ENCODE data around the gene WNK2.

Gene WNK2

DNA sequence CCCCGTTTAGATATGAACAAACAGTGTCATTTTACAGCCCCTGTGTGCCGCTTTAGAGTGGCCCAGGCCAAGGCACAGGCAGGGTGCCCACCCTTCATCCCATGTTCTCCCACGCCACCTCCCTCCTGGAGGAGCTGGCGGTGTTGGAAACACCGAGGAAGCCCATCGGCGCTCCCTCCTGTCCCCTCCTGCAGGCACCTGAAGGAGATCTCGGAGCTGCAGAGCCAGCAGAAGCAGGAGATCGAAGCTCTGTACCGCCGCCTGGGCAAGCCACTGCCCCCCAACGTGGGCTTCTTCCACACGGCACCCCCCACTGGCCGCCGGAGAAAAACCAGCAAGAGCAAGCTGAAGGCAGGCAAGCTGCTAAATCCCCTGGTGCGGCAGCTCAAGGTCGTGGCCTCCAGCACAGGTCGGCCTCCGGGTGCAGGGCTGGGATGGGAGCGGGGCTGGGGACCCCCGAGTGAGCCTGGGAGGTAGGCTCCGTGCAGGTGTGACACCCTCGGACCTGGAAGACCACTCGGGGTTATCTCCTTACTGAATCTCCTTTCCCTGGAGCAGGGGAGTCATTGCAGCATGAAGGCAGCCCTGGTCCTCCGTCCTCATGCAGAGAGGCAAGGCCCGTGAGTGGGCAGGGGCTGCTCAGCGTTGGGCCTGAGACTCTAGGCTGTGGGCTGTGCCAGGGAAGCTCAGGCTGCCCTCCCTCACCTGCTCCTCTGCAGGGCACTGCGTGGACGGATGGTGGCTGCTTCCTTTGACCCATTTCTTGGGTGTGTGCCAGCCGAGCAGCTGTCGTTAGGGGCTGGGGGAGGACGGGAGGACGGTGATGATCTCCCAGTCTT is 113.9 kb downstream of the WNK2 start:
- DNase-seq (ENCODE audit: low spot score in 2 of 2) (no peak), ATAC-seq (ENCODE audit: low read depth) (no peak)
- H3K4me3 Mint-ChIP-seq: no peak overlapping the region
- no peak overlapping the region for H3K27ac Mint-ChIP-seq
- H3K9me3 Mint-ChIP-seq: no peaks in the 10 kb centered on the region
- peaks cover 27% of the 10 kb centered on the region for H3K4me1 Mint-ChIP-seq
- peaks cover 3% of the 10 kb centered on the region for H3K36me3 Mint-ChIP-seq
- H3K27me3 Mint-ChIP-seq: peaks cover 12% of the 10 kb centered on the region

DNA sequence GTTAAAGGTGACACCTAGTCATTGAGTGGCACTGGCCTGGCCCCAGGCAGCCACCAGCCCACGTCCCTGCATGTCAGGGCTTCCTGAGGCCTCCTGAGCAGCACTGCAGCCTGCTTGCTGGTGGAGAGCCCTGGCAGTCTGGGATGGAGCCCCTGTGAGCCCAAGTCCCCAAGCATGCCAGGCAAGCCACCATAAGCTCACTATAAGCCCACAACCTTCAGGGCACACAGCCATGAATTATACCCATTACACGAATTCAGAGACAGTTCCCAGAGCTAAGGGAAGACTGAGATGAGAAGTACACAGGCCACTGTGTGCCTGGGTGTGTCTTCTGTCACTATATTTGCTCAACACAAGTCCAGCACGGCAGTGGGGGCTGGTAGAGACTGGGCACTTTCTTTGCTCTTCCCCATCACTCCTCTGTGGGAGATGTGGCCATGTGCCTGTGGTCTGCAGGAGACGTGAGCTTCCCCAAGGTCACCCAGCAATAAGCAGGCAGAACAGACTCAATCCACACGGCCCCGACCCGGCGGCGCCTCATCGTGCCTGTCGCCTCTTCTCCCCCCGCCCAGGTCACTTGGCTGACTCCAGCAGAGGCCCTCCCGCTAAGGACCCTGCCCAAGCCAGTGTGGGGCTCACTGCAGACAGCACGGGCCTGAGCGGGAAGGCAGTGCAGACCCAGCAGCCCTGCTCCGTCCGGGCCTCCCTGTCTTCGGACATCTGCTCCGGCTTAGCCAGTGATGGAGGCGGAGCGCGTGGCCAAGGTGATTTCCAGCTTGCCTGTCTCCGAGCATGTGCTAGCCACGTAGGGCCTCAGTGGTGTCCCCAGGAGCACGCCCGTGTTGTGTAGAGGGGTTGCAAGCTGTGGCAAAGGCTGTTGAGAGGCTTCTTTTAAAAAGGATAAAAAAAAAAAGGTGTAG is 114.8 kb downstream of the WNK2 start:
- peaks cover 3% of the 10 kb centered on the region for H3K36me3 Mint-ChIP-seq
- DNase-seq (ENCODE audit: low spot score in 2 of 2) (no peak), ATAC-seq (ENCODE audit: low read depth) (no peak)
- H3K4me1 Mint-ChIP-seq: peaks cover 25% of the 10 kb centered on the region
- peaks cover 9% of the 10 kb centered on the region for H3K27me3 Mint-ChIP-seq
- H3K27ac Mint-ChIP-seq: no peak overlapping the region
- H3K4me3 Mint-ChIP-seq: no peak overlapping the region
- no peaks in the 10 kb centered on the region for H3K9me3 Mint-ChIP-seq

DNA sequence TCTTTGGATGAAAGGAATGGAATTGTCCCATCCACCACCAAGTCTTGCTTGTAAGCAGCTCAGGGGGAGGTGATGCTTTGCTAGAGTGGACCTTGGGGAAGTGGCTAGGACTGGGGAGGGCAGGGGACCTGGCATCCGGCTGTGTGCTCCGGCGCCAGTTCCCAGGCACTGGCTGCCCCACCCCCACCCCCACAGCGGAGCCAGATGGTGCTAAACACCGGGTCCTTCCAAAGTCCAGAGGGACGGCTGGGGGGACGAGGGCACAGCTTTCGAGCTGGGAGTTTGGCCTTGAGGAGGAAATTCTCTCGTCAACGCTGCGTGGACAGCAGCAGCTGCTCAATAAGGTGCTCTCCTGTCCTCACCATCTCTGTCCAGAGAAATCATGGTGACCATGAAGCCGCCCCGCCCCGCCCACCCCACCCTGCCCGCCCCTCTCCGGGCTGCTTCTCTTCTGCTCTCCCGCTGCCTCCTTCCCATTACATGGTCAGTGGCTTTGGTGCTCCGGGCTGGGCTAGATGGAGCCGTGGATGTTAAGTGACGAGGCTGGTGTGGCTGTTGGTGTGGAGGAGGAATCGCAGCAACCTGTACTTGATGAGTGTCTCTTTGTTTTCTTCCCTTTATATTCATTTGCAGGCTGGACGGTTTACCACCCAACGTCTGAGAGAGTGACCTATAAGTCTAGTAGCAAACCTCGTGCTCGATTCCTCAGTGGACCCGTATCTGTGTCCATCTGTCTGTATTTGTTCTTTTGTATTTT is 115.7 kb downstream of the WNK2 start:
- H3K27ac Mint-ChIP-seq: no peak overlapping the region
- H3K9me3 Mint-ChIP-seq: no peaks in the 10 kb centered on the region
- peaks cover 3% of the 10 kb centered on the region for H3K36me3 Mint-ChIP-seq
- H3K27me3 Mint-ChIP-seq: peaks cover 8% of the 10 kb centered on the region
- ATAC-seq (ENCODE audit: low read depth) (no peak), DNase-seq (ENCODE audit: low spot score in 2 of 2) (no peak)
- peaks cover 16% of the 10 kb centered on the region for H3K4me1 Mint-ChIP-seq
- H3K4me3 Mint-ChIP-seq: no peak overlapping the region

DNA sequence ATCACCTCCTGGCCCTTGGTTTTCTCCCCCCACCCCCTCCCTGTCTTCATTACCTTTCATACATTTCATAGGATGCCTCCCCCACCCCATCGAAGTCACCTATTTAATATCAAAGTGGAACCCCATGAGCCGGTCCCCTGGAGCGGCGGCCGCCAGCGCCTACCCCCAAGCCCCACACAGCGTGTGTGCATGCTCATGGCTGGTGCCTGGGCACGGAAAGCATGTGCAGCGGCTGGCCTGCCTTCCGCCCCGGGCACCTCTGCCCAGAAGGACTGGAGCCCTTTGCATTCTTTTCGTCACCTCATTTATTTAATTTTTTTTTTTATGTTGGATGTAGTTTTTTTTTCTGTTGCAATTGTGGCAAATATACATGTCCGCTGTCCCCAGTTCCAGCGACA is 116.2 kb downstream of the WNK2 start:
- Mint-ChIP-seq H3K27me3 (peaks cover 8% of the 10 kb centered on the region), H3K4me1 (peaks cover 15% of the 10 kb centered on the region), H3K36me3 (peaks cover 3% of the 10 kb centered on the region), H3K9me3 (no peaks in the 10 kb centered on the region), H3K27ac (no peak overlapping the region), H3K4me3 (no peak overlapping the region)
- no peak for DNase-seq (ENCODE audit: low spot score in 2 of 2)
- no peak for ATAC-seq (ENCODE audit: low read depth)

DNA sequence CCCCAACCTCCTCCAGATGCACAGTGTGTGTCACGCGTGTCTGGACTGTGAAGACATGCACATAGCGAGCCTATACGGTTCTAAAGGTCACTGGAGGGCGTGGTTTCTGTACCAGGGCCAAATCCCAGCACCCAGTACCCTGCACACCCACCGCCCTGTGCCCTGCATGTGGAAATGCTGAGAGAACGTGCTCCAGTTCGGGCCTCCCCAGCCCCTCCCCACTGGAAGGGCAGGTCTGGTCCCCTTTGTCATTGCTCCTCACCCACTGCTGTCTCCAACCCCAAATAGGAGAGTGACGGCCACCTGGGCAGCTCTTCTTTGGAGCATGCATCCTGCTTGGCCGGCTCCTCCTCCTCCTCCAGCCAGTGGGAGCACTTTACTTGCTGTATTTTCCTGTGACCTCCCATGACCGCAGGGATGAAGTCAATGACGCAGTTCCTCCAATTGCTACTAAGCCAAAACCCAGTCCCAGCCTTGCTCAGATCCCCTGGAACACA is 116.7 kb downstream of the WNK2 start:
- Mint-ChIP-seq H3K36me3 (peaks cover 3% of the 10 kb centered on the region), H3K9me3 (no peaks in the 10 kb centered on the region), H3K4me1 (peaks cover 12% of the 10 kb centered on the region), H3K27ac (no peak overlapping the region), H3K27me3 (peaks cover 8% of the 10 kb centered on the region), H3K4me3 (no peak overlapping the region)
- no peak for ATAC-seq (ENCODE audit: low read depth)
- no peak for DNase-seq (ENCODE audit: low spot score in 2 of 2)

DNA sequence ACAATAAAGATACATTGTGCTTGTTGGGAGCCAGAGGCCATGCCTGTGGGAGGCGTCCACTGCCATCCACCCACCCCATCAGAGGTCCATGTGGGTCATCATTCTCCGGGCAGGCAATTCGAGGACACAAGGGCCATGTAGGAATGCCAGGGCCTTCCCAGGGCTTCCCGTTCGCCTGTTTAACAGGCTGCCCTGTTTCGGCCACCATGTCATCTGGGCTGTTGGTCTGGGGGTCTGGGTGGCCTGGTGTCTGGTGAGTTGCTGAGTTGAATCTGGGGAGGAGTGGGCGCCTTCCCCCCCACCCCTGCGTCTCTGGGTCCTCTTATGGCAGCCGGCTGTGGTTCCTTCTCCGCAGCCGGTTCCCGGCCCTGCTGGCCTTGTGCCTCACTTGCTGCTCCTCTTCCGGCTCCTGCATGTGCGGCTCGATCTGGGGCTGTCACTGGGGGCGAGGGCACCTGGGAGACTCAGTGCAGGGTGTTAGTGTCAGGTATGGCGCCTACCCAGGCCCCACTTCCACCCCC is 117.4 kb downstream of the WNK2 start:
- ATAC-seq (ENCODE audit: low read depth) (no peak), DNase-seq (ENCODE audit: low spot score in 2 of 2) (no peak)
- H3K27ac Mint-ChIP-seq: no peak overlapping the region
- peaks cover 11% of the 10 kb centered on the region for H3K4me1 Mint-ChIP-seq
- no peak overlapping the region for H3K4me3 Mint-ChIP-seq
- H3K9me3 Mint-ChIP-seq: no peaks in the 10 kb centered on the region
- H3K36me3 Mint-ChIP-seq: peaks cover 3% of the 10 kb centered on the region
- peaks cover 8% of the 10 kb centered on the region for H3K27me3 Mint-ChIP-seq

DNA sequence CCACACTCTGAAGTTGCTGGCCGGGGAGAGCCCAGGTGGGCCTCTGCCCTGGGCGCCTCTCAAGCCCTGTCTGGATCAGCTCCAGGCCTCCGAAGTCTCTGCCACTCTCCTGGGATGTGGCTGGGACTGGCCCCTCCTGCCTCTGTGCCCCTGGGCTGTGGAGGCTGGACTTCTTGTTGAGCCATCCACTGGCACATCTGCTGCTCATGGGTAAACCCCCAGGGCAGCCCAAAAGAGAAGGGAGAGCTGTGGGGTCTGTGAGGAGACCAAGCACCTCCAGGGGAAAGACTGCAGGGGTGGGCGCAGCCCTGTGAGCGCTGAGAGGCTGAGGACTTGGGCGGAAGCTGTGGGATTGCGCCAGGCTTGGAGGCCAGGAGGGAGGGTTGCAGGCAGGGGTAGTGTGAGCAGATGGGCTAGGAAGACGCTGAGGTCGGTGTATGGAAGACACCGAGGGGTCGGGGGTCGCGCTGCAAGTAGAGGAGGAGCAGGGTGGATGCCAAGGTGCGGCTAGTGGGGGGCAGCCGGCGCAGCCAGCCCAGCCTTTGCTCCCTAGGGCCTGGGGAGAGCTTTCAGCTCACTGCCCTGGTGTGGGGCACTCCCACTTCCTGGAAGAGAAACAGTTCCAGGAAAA is 118.1 kb downstream of the WNK2 start:
- no peak overlapping the region for H3K4me3 Mint-ChIP-seq
- peaks cover 2% of the 10 kb centered on the region for H3K36me3 Mint-ChIP-seq
- ATAC-seq (ENCODE audit: low read depth): peak; percentile 16
- no peak for DNase-seq (ENCODE audit: low spot score in 2 of 2)
- H3K27ac Mint-ChIP-seq: no peak overlapping the region
- H3K4me1 Mint-ChIP-seq: peaks cover 4% of the 10 kb centered on the region
- peaks cover 9% of the 10 kb centered on the region for H3K27me3 Mint-ChIP-seq
- no peaks in the 10 kb centered on the region for H3K9me3 Mint-ChIP-seq

DNA sequence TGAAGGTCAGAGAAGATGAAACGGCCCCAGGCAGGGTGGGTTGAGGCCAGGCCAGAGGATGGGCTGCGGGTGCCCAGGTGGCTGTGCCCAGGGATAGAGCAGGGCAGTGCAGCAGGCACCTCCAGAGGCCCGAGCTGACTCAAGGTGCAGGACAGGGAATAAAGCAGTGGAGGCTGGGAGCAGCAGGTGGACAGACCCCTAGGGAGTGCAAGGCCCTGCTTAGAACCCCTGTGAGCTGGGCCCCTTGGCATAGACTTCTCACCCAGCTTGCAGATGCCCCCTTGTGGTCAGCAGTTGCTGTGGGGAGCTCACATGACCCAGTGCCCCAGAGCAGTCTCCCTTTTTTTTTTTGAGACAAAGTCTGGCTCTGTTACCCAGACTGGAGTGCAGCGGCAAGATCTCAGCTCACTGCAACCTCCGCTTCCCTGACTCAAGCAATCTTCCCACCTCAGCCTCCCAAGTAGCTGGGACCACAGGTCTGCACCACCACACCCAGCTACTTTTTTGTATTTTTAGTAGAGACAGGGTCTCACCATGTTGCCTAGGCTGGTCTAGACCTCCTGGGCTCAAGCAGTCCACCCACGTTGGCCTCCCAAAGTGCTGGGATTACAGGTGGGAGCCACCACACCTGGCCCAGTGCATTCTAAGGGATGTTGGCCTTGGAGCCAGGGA is 118.8 kb downstream of the WNK2 start:
- Mint-ChIP-seq H3K27ac (no peak overlapping the region), H3K4me3 (no peak overlapping the region), H3K36me3 (no peaks in the 10 kb centered on the region), H3K27me3 (peaks cover 4% of the 10 kb centered on the region), H3K9me3 (no peaks in the 10 kb centered on the region), H3K4me1 (peaks cover 2% of the 10 kb centered on the region)
- ATAC-seq (ENCODE audit: low read depth) (peak; percentile 90), DNase-seq (ENCODE audit: low spot score in 2 of 2) (peak; percentile 58 to 66)

DNA sequence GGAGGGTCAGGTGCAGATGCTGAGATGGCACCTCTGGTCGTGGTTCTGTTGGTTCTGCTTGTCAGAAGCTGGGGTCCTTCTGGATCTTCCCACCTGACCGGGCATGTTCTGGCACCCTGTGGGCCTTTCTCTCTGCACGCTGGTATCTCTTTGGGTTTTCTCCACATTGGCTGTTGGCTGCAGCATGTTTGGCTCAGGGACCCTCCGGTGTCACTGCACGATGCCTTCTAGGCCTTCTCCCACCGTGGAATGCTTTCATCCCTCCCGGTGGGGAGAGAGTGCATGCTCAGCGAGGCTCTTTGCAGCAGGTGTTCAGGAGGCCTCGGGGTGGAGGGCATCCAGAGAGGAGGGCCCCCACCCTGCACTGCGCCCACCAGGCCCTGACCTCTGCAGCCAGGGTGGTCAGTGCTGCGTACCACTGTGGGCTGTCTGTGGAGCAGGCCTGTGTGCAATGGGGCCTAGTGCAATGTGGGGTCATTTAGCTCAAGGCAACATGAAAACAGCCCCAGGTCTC is 119.4 kb downstream of the WNK2 start:
- no peak overlapping the region for H3K4me3 Mint-ChIP-seq
- peaks cover 4% of the 10 kb centered on the region for H3K27me3 Mint-ChIP-seq
- DNase-seq (ENCODE audit: low spot score in 2 of 2): no peak
- H3K27ac Mint-ChIP-seq: no peak overlapping the region
- ATAC-seq (ENCODE audit: low read depth): no peak
- H3K4me1 Mint-ChIP-seq: no peaks in the 10 kb centered on the region
- H3K36me3 Mint-ChIP-seq: no peaks in the 10 kb centered on the region
- no peaks in the 10 kb centered on the region for H3K9me3 Mint-ChIP-seq

DNA sequence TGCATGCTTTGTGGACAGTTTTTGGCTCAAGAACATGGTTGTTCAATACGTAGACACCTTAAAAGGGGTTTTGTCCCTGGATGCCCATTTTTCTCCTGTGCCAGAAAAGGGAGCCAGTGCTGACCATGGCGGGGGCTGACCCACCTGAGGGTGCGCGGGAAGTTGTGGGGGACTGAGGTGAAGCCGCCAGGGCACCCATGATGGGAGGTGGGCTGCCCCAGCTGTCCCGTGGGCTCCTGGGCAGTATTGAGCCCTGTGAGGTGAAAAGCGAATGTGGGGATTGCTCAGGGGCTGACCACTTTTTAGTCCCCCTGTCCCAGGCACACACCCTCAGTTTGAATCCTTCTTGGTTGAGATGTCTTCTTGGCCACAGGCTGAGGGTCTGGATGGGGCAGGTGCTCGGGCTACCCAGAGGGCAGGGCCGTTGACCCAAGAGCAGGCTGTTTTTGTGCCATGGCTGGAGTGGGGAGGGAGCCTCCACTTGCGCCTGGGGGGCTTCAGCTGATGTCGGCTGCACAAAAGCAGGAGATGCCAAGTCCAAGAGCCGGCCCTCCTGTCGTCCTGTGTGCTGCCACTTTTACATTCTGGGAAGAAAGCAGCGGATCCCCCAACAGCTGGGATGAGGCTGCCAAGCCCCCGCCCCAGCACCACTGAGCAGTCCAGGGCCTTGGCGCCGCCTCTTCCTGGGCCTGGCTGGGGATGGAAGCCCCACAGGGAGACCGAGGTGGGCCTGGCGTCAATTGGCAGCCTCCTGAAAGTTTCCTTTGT is 120.1 kb downstream of the WNK2 start:
- ATAC-seq (ENCODE audit: low read depth): no peak
- Mint-ChIP-seq H3K27ac (no peak overlapping the region), H3K4me3 (no peak overlapping the region)

DNA sequence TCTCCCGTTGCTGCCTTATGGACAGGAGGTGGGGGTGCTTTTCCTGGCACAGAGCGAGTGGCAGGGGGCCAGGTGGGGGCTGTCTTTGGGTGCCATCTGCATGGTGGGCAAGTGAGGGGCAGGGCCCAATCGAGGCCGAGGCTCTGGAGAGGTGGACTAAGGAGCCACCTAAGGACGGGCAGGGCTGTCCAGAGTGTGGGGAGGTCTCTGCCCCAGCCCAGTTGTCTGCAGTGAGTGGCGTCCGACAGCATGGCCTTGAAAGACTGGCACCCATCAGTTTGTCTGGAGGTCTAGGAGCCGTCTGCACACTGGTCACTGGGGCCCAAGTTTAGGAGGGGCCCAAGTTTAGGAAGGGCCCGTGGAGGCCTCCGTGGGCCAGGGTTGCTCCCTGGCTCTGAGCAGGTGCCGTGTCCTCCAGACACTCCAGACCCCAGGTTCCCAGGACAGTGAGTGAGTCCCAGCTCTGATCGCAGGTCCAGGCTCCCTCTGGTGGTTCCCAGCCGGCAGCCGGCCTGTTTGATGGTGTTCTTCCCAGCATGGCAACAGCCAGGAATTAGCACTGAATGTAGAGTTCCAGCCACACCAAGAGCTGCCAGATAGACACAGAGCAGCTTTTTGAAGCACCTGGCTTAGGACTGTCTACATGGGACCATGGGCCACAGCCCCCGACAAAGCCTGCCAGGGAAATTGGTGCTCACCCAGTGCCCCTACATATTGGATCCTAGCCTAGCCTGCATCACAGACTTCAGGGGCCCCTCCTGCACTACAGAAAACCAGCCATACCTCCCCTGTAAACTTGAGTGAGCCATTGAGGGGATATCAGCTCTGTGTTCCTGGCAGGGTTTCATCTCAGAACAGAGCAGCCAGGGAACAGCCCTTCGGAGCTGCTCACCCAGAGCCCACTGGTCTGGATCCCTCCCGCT is 120.9 kb downstream of the WNK2 start:
- H3K36me3 Mint-ChIP-seq: no peaks in the 10 kb centered on the region
- no peaks in the 10 kb centered on the region for H3K9me3 Mint-ChIP-seq
- H3K27me3 Mint-ChIP-seq: peaks cover 3% of the 10 kb centered on the region
- no peak overlapping the region for H3K27ac Mint-ChIP-seq
- no peak for ATAC-seq (ENCODE audit: low read depth)
- DNase-seq (ENCODE audit: low spot score in 2 of 2): no peak
- H3K4me1 Mint-ChIP-seq: no peaks in the 10 kb centered on the region
- H3K4me3 Mint-ChIP-seq: no peak overlapping the region

More for the DNA sequence above, 120.1 kb downstream of the WNK2 start:
- no peaks in the 10 kb centered on the region for H3K9me3 Mint-ChIP-seq
- no peaks in the 10 kb centered on the region for H3K4me1 Mint-ChIP-seq
- DNase-seq (ENCODE audit: low spot score in 2 of 2): no peak
- peaks cover 4% of the 10 kb centered on the region for H3K27me3 Mint-ChIP-seq
- H3K36me3 Mint-ChIP-seq: no peaks in the 10 kb centered on the region
